RCC 7860 (cell line): ENCODE data around the gene NEK6.

Experiments used
- DNase-seq: peaks from one replicate; pipeline ENCODE4 v3.0.0-alpha.2; 2015; ENCODE audit warnings: low spot score
- FAIRE-seq: peaks from 2 replicates; lab custom pipeline; 2012; peaks lifted over from hg19 to GRCh38; lab: Jason Lieb, UNC

The NEK6 gene

GRCh38 chr9:124257844-124258606, at the start of gene NEK6:
Gene NEK6 (plus strand): TSS chr9:124257949. CDS start chr9:124301965, 44,016 bp downstream.
- DNase-seq (peak; percentile 65), FAIRE-seq (no peak)

- FAIRE-seq = no peak
- DNase-seq = no peak
Measured at GRCh38 chr9:124208571-124208970, 49.2 kb upstream of the NEK6 start.

GRCh38 chr9:124209279-124209678, 48.5 kb upstream of the NEK6 start:
- DNase-seq = no peak
- FAIRE-seq = no peak

GRCh38 chr9:124209774-124210173, 48.0 kb upstream of the NEK6 start:
- FAIRE-seq = no peak
- DNase-seq = no peak

GRCh38 chr9:124210697-124211096, 47.1 kb upstream of the NEK6 start:
- DNase-seq (no peak), FAIRE-seq (no peak)

GRCh38 chr9:124212381-124213050, 45.2 kb upstream of the NEK6 start:
- DNase-seq (no peak), FAIRE-seq (no peak)

GRCh38 chr9:124213396-124213795, 44.4 kb upstream of the NEK6 start:
- no peak for FAIRE-seq

GRCh38 chr9:124214116-124214515, 43.6 kb upstream of the NEK6 start:
- no peak for FAIRE-seq
- DNase-seq = no peak

More at GRCh38 chr9:124213396-124213795, 44.4 kb upstream of the NEK6 start:
- no peak for DNase-seq

GRCh38 chr9:124214596-124215367, 43.0 kb upstream of the NEK6 start:
- no peak for FAIRE-seq
- DNase-seq = no peak

- DNase-seq (no peak), FAIRE-seq (no peak)
Measured at GRCh38 chr9:124215368-124215910, 42.3 kb upstream of the NEK6 start.

- DNase-seq (no peak), FAIRE-seq (no peak)
Measured at GRCh38 chr9:124215956-124216355, 41.8 kb upstream of the NEK6 start.

- no peak for DNase-seq
- no peak for FAIRE-seq
Measured at GRCh38 chr9:124216474-124217176, 41.1 kb upstream of the NEK6 start.

- FAIRE-seq (no peak), DNase-seq (no peak)
Measured at GRCh38 chr9:124217836-124218437, 39.8 kb upstream of the NEK6 start.

GRCh38 chr9:124218438-124218982, 39.2 kb upstream of the NEK6 start:
- FAIRE-seq (no peak), DNase-seq (peak; percentile 76)

- FAIRE-seq = no peak
- DNase-seq = no peak
Measured at GRCh38 chr9:124218987-124219461, 38.7 kb upstream of the NEK6 start.

GRCh38 chr9:124220946-124221451, 36.8 kb upstream of the NEK6 start:
- FAIRE-seq = peak; percentile 51
- peak; percentile 60 for DNase-seq

GRCh38 chr9:124221676-124222075, 36.1 kb upstream of the NEK6 start:
- DNase-seq (no peak), FAIRE-seq (no peak)

GRCh38 chr9:124222109-124222508, 35.6 kb upstream of the NEK6 start:
- FAIRE-seq (no peak), DNase-seq (no peak)

GRCh38 chr9:124222918-124223720, 34.6 kb upstream of the NEK6 start:
- DNase-seq (peak; percentile 27), FAIRE-seq (no peak)
